Endothelial cell of umbilical vein (primary cell): ENCODE results near the gene EIF3A.
A peak's percentile ranks its signal among the peaks of the same experiment; 100 is the strongest.

Experiments used
- CTCF ChIP-seq, 2 donors: IDR thresholded peaks; 1 replicate in 1 of 2; 2 replicates in 1 of 2; pipeline ENCODE4 v1.5.1; 2011; ENCODE audit warnings: low read length in 2 of 2, mild to moderate bottlenecking in 2 of 2, moderate library complexity in 2 of 2, control low read depth in 1 of 2, inconsistent platforms in 1 of 2, low read depth in 1 of 2; ENCODE audit not compliant: insufficient read depth in 1 of 2; ENCODE audit errors: extremely low read depth in 1 of 2
- EZH2 ChIP-seq: IDR thresholded peaks from 2 replicates; pipeline ENCODE4 v1.6.1; 2012; ENCODE audit warnings: borderline replicate concordance, low read depth, mild to moderate bottlenecking, moderate library complexity, low read length, inconsistent platforms; ENCODE audit not compliant: severe bottlenecking
- FOS ChIP-seq: IDR thresholded peaks from 2 replicates; pipeline ENCODE4 v1.6.1; 2011; ENCODE audit warnings: mild to moderate bottlenecking, low read length, moderate library complexity, borderline replicate concordance; ENCODE audit not compliant: insufficient read depth
- GATA2 ChIP-seq: IDR thresholded peaks from 2 replicates; pipeline ENCODE4 v1.7.0; 2011; ENCODE audit warnings: low read depth, mild to moderate bottlenecking, moderate library complexity, mixed read lengths, low read length; ENCODE audit not compliant: insufficient read length, insufficient read depth
- JUN ChIP-seq: IDR thresholded peaks from 2 replicates; pipeline ENCODE4 v1.6.1; 2011; ENCODE audit warnings: borderline replicate concordance, low read depth; ENCODE audit not compliant: insufficient read length, insufficient read depth
- MAX ChIP-seq: IDR thresholded peaks from 2 replicates; pipeline ENCODE4 v1.6.1; 2011; ENCODE audit not compliant: insufficient read depth, insufficient read length
- MYC ChIP-seq: IDR thresholded peaks from one replicate; pipeline ENCODE4 v1.6.1; 2011; ENCODE audit warnings: mild to moderate bottlenecking, low read depth, low read length
- POLR2A ChIP-seq: IDR thresholded peaks from 2 replicates; pipeline ENCODE4 v1.6.1; 2012; ENCODE audit warnings: low read depth, mild to moderate bottlenecking, control low read depth, low read length
- POLR2AphosphoS5 ChIP-seq: IDR thresholded peaks from 2 replicates; pipeline ENCODE4 v1.6.1; 2012; ENCODE audit warnings: low read depth, mild to moderate bottlenecking, control low read depth, low read length, moderate library complexity; ENCODE audit not compliant: insufficient read depth

- TF ChIP-seq POLR2AphosphoS5 (peak; percentile 56), CTCF (IDR thresholded peaks at IDR 0.05; ENCODE audit: extremely low read depth in 1 of 2, insufficient read depth in 1 of 2, low read depth in 1 of 2, low read length in 2 of 2) (no peak), EZH2 (no peak), POLR2A (no peak), MAX (no peak), JUN (no peak), MYC (no peak), FOS (no peak), GATA2 (no peak)
These were observed 50.0 kb downstream of the EIF3A start for GRCh38 chr10:119030421-119031250.
